ENCODE measurements around the gene EFR3B.

- TF ChIP-seq POLR2A (IDR thresholded peaks at IDR 0.05; ENCODE audit: low read depth, low read length) (no peak), TAF1 (IDR thresholded peaks at IDR 0.05; ENCODE audit: low read depth, low read length) (no peak)
Observed at GRCh38 chr2:25043241-25043867, 1.5 kb downstream of the EFR3B start.

All from GM12891 (cell line).